BE2C (cell line): Measurements from ENCODE around the gene AUH.

Experiments used
- DNase-seq: peaks from one replicate; pipeline ENCODE4 v3.0.0-alpha.2; 2020
- H3K27me3 ChIP-seq: fragments of 250-450 bp; sonication (Bioruptor Pico); 2 replicates; pipeline ENCODE4 v1.5.1; 2020; ENCODE audit warnings: mild to moderate bottlenecking
- H3K36me3 ChIP-seq: fragments of 250-450 bp; sonication (Bioruptor Pico); 2 replicates; pipeline ENCODE4 v1.5.1; 2020; ENCODE audit warnings: mild to moderate bottlenecking
- H3K4me1 ChIP-seq: fragments of 250-450 bp; sonication (Bioruptor Pico); 2 replicates; pipeline ENCODE4 v1.5.1; 2020
- H3K4me3 ChIP-seq: 2 replicates; pipeline ENCODE4 v1.5.1; 2011; ENCODE audit warnings: low read depth, low read length
- H3K9me3 ChIP-seq: fragments of 250-450 bp; sonication (Bioruptor Pico); 2 replicates; pipeline ENCODE4 v1.5.1; 2020
- TF ChIP-seq, protein P1 (sequence below): IDR thresholded peaks from 2 replicates; pipeline ENCODE4 v1.5.1; 2012; ENCODE audit warnings: mild to moderate bottlenecking, low read depth, low read length

The AUH gene

GRCh38 chr9:91253488-91253887 lies 108.2 kb downstream of the AUH start:
- no peak for DNase-seq
- no peaks in the 10 kb centered on the region for H3K4me1 ChIP-seq
- TF ChIP-seq, protein P1, sequence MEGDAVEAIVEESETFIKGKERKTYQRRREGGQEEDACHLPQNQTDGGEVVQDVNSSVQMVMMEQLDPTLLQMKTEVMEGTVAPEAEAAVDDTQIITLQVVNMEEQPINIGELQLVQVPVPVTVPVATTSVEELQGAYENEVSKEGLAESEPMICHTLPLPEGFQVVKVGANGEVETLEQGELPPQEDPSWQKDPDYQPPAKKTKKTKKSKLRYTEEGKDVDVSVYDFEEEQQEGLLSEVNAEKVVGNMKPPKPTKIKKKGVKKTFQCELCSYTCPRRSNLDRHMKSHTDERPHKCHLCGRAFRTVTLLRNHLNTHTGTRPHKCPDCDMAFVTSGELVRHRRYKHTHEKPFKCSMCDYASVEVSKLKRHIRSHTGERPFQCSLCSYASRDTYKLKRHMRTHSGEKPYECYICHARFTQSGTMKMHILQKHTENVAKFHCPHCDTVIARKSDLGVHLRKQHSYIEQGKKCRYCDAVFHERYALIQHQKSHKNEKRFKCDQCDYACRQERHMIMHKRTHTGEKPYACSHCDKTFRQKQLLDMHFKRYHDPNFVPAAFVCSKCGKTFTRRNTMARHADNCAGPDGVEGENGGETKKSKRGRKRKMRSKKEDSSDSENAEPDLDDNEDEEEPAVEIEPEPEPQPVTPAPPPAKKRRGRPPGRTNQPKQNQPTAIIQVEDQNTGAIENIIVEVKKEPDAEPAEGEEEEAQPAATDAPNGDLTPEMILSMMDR = no peak; the same call in 1 of the 2 replicates

GRCh38 chr9:91248707-91249106 lies 113.0 kb downstream of the AUH start:
- Histone ChIP-seq H3K27me3 (no peaks in the 10 kb centered on the region), H3K9me3 (no peaks in the 10 kb centered on the region), H3K36me3 (no peaks in the 10 kb centered on the region), H3K4me1 (no peaks in the 10 kb centered on the region), H3K4me3 (no peak overlapping the region)
- no peak for DNase-seq
- TF ChIP-seq, protein P1 = no peak

More at GRCh38 chr9:91253488-91253887, 108.2 kb downstream of the AUH start:
- H3K9me3 ChIP-seq = no peaks in the 10 kb centered on the region
- no peaks in the 10 kb centered on the region for H3K36me3 ChIP-seq
- no peaks in the 10 kb centered on the region for H3K27me3 ChIP-seq
- H3K4me3 ChIP-seq = no peak overlapping the region

DNA sequence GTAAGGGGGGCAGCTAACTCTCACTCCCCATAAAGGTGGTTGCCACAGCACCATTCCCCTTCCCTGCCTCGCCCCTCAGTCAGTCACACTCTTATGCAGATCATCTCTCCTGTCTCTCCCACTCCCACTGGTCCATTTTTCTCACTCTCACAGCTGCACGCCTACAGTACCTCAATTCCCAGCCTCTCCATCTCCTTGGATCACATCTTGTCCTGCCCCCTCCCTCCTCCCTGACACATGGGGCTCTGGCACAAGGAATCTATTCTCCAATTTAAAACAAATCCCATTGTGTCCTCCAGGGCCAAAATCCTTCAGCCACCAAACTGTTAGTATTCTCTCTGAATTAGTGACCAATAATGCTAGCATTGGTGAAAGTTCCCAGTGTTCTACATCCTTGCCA lies 114.4 kb downstream of the AUH start:
- DNase-seq = no peak
- Histone ChIP-seq H3K27me3 (no peaks in the 10 kb centered on the region), H3K36me3 (no peaks in the 10 kb centered on the region), H3K9me3 (no peaks in the 10 kb centered on the region), H3K4me3 (no peak overlapping the region), H3K4me1 (no peaks in the 10 kb centered on the region)
- TF ChIP-seq, protein P1 = no peak

GRCh38 chr9:91246846-91247245 lies 114.9 kb downstream of the AUH start:
- Histone ChIP-seq H3K36me3 (no peaks in the 10 kb centered on the region), H3K4me1 (no peaks in the 10 kb centered on the region), H3K9me3 (no peaks in the 10 kb centered on the region), H3K27me3 (no peaks in the 10 kb centered on the region), H3K4me3 (no peak overlapping the region)
- TF ChIP-seq, protein P1 = no peak
- DNase-seq = no peak

GRCh38 chr9:91245431-91246313 lies 116.0 kb downstream of the AUH start:
- TF ChIP-seq, protein P1 = no peak
- no peak overlapping the region for H3K4me3 ChIP-seq
- H3K27me3 ChIP-seq = no peaks in the 10 kb centered on the region
- no peaks in the 10 kb centered on the region for H3K4me1 ChIP-seq
- no peaks in the 10 kb centered on the region for H3K9me3 ChIP-seq
- H3K36me3 ChIP-seq = no peaks in the 10 kb centered on the region
- DNase-seq = no peak

- Histone ChIP-seq H3K36me3 (no peaks in the 10 kb centered on the region), H3K27me3 (no peaks in the 10 kb centered on the region), H3K4me1 (no peaks in the 10 kb centered on the region), H3K4me3 (no peak overlapping the region), H3K9me3 (no peaks in the 10 kb centered on the region)
- no peak for DNase-seq
- TF ChIP-seq, protein P1 = no peak
These were observed 118.7 kb downstream of the AUH start for GRCh38 chr9:91243029-91243428.
